ENCODE data around the gene PRR15L. TPM values are rescaled to one million over a fixed set of nuclear protein-coding genes. Genes with fewer than 3 reads are reported as not detected.
"Not testable (repeated sequence)": the region's sequence is repeated elsewhere in the genome, so short reads cannot be mapped to it uniquely, and the experiment has no call there.

Gene PRR15L
- total and polyA plus RNA-seq, 2 experiments from 2014 or later, result not detected

- in situ Hi-C loops (cut with MboI), result no loop called here
Observed at GRCh38 chr17:47928415-47928814, 29.3 kb downstream of the PRR15L start.

GRCh38 chr17:47927821-47928400 lies 29.8 kb downstream of the PRR15L start:
- H3F3A ChIP-seq (ENCODE audit: insufficient read depth), result no peaks in the 10 kb centered on the region
- no peaks in the 10 kb centered on the region for H3K9me3 ChIP-seq (ENCODE audit: low read depth)
- TF ChIP-seq EZH2 (IDR thresholded peaks at IDR 0.05; ENCODE audit: insufficient read depth, poor library complexity, severe bottlenecking) (no peak), EZH2phosphoT487 (IDR thresholded peaks at IDR 0.05; ENCODE audit: insufficient read depth, low read depth) (no peak)
- no peaks in the 10 kb centered on the region for H3K4me1 ChIP-seq (ENCODE audit: insufficient read depth)
- no peak overlapping the region for H3K27ac ChIP-seq
- in situ Hi-C loops (cut with MboI), result no loop called here
- 94 to 96% methylated on average over 12 to 19 of the region's 20 CpGs for WGBS, 2 experiments (ENCODE audit: low coverage in 1 of 2, low lambda C conversion rate in 2 of 2, missing lambda C conversion rate in 2 of 2)
- no peak overlapping the region for H3K4me3 ChIP-seq
- H3K9me2 ChIP-seq (ENCODE audit: insufficient read depth), result no peaks in the 10 kb centered on the region
- H3K9ac ChIP-seq, result no peak overlapping the region
- no peak overlapping the region for H3K4me2 ChIP-seq (ENCODE audit: unreplicated experiment)
- H3K36me3 ChIP-seq (ENCODE audit: low read depth), result peaks cover 9% of the 10 kb centered on the region; the same call in 1 of the 2 replicates
- DNase-seq, result no peak
- no peaks in the 10 kb centered on the region for H3K79me2 ChIP-seq (ENCODE audit: insufficient read depth)
- no peaks in the 10 kb centered on the region for H4K20me1 ChIP-seq (ENCODE audit: insufficient read depth)
- H3K27me3 ChIP-seq (replicated peaks; ENCODE audit: insufficient read depth), result no peaks in the 10 kb centered on the region
- H2AFZ ChIP-seq, result no peak overlapping the region

More at GRCh38 chr17:47928415-47928814, 29.3 kb downstream of the PRR15L start:
- H2AFZ ChIP-seq, result no peak overlapping the region
- H3K9ac ChIP-seq, result no peak overlapping the region
- no peaks in the 10 kb centered on the region for H3F3A ChIP-seq (ENCODE audit: insufficient read depth)
- 72 to 75% methylated on average over 2 of the region's 2 CpGs for WGBS, 2 experiments (ENCODE audit: low coverage in 1 of 2, low lambda C conversion rate in 2 of 2, missing lambda C conversion rate in 2 of 2)
- DNase-seq, result no peak
- no peaks in the 10 kb centered on the region for H3K9me3 ChIP-seq (ENCODE audit: low read depth)
- H3K27me3 ChIP-seq (replicated peaks; ENCODE audit: insufficient read depth), result no peaks in the 10 kb centered on the region
- TF ChIP-seq EZH2phosphoT487 (IDR thresholded peaks at IDR 0.05; ENCODE audit: insufficient read depth, low read depth) (no peak), EZH2 (IDR thresholded peaks at IDR 0.05; ENCODE audit: insufficient read depth, poor library complexity, severe bottlenecking) (no peak)
- H3K4me1 ChIP-seq (ENCODE audit: insufficient read depth), result no peaks in the 10 kb centered on the region
- peaks cover 9% of the 10 kb centered on the region; the same call in 1 of the 2 replicates for H3K36me3 ChIP-seq (ENCODE audit: low read depth)
- no peaks in the 10 kb centered on the region for H3K9me2 ChIP-seq (ENCODE audit: insufficient read depth)
- no peak overlapping the region for H3K4me3 ChIP-seq
- no peak overlapping the region for H3K4me2 ChIP-seq (ENCODE audit: unreplicated experiment)
- no peak overlapping the region for H3K27ac ChIP-seq
- no peaks in the 10 kb centered on the region for H4K20me1 ChIP-seq (ENCODE audit: insufficient read depth)
- no peaks in the 10 kb centered on the region for H3K79me2 ChIP-seq (ENCODE audit: insufficient read depth)

DNA sequence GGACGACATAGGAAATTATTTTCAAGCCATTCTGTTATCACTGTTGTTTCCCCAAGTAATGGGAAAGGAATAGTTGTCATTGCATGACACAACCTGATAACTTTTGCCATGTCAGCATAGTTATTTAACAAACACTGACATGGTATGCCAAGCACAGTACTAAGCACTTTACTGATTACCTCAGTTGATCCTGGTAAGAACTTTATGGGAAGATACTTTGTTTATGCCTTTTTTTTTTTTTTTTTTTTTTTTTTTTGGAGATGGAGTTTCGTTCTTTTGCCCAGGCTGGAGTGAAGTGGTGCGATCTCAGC lies 32.0 kb downstream of the PRR15L start:
- no peak for DNase-seq
- no peaks in the 10 kb centered on the region for H3K79me2 ChIP-seq (ENCODE audit: insufficient read depth)
- 90 to 93% methylated on average over 3 of the region's 3 CpGs for WGBS, 2 experiments (ENCODE audit: low coverage in 1 of 2, low lambda C conversion rate in 2 of 2, missing lambda C conversion rate in 2 of 2)
- H3K27ac ChIP-seq, result no peak overlapping the region
- peaks cover 9% of the 10 kb centered on the region; the same call in 1 of the 2 replicates for H3K36me3 ChIP-seq (ENCODE audit: low read depth)
- no peaks in the 10 kb centered on the region for H3K9me2 ChIP-seq (ENCODE audit: insufficient read depth)
- in situ Hi-C loops (cut with MboI), result no loop called here
- H3K4me1 ChIP-seq (ENCODE audit: insufficient read depth), result no peaks in the 10 kb centered on the region
- H3K4me3 ChIP-seq, result no peak overlapping the region
- no peaks in the 10 kb centered on the region for H4K20me1 ChIP-seq (ENCODE audit: insufficient read depth)
- H3K9me3 ChIP-seq (ENCODE audit: low read depth), result no peaks in the 10 kb centered on the region
- H3K4me2 ChIP-seq (ENCODE audit: unreplicated experiment), result no peak overlapping the region
- no peaks in the 10 kb centered on the region for H3K27me3 ChIP-seq (replicated peaks; ENCODE audit: insufficient read depth)
- H3F3A ChIP-seq (ENCODE audit: insufficient read depth), result no peaks in the 10 kb centered on the region
- no peak overlapping the region for H2AFZ ChIP-seq
- H3K9ac ChIP-seq, result no peak overlapping the region
- TF ChIP-seq EZH2phosphoT487 (IDR thresholded peaks at IDR 0.05; ENCODE audit: insufficient read depth, low read depth) (no peak), EZH2 (IDR thresholded peaks at IDR 0.05; ENCODE audit: insufficient read depth, poor library complexity, severe bottlenecking) (no peak)

GRCh38 chr17:47924785-47925677 lies 32.7 kb downstream of the PRR15L start:
- H3K27me3 ChIP-seq (replicated peaks; ENCODE audit: insufficient read depth), result no peaks in the 10 kb centered on the region
- H3K4me1 ChIP-seq (ENCODE audit: insufficient read depth), result no peaks in the 10 kb centered on the region
- no peak for TF ChIP-seq EZH2 (IDR thresholded peaks at IDR 0.05; ENCODE audit: insufficient read depth, poor library complexity, severe bottlenecking)
- TF ChIP-seq EZH2phosphoT487 (IDR thresholded peaks at IDR 0.05; ENCODE audit: insufficient read depth, low read depth), result no peak
- no peak overlapping the region for H3K27ac ChIP-seq
- H3K4me2 ChIP-seq (ENCODE audit: unreplicated experiment), result no peak overlapping the region
- H3K9me2 ChIP-seq (ENCODE audit: insufficient read depth), result no peaks in the 10 kb centered on the region
- no peaks in the 10 kb centered on the region for H3K79me2 ChIP-seq (ENCODE audit: insufficient read depth)
- H3F3A ChIP-seq (ENCODE audit: insufficient read depth), result no peaks in the 10 kb centered on the region
- H3K9me3 ChIP-seq (ENCODE audit: low read depth), result no peaks in the 10 kb centered on the region
- H3K36me3 ChIP-seq (ENCODE audit: low read depth), result peaks cover 9% of the 10 kb centered on the region; the same call in 1 of the 2 replicates
- H4K20me1 ChIP-seq (ENCODE audit: insufficient read depth), result no peaks in the 10 kb centered on the region
- no peak overlapping the region for H2AFZ ChIP-seq
- 86 to 89% methylated on average over 23 of the region's 23 CpGs for WGBS, 2 experiments (ENCODE audit: low coverage in 1 of 2, low lambda C conversion rate in 2 of 2, missing lambda C conversion rate in 2 of 2)
- H3K9ac ChIP-seq, result no peak overlapping the region
- no peak for DNase-seq
- no peak overlapping the region for H3K4me3 ChIP-seq
- in situ Hi-C loops (cut with MboI), result no loop called here

- H3K27me3 ChIP-seq (replicated peaks; ENCODE audit: insufficient read depth); H3K79me2 ChIP-seq (ENCODE audit: insufficient read depth); H3K27ac ChIP-seq; H3K4me1 ChIP-seq (ENCODE audit: insufficient read depth); DNase-seq; H3K4me2 ChIP-seq (ENCODE audit: unreplicated experiment); H3K9me3 ChIP-seq (ENCODE audit: low read depth); H3K4me3 ChIP-seq; H2AFZ ChIP-seq; in situ Hi-C loops (cut with MboI); H3K9me2 ChIP-seq (ENCODE audit: insufficient read depth); H4K20me1 ChIP-seq (ENCODE audit: insufficient read depth); H3F3A ChIP-seq (ENCODE audit: insufficient read depth); H3K9ac ChIP-seq; H3K36me3 ChIP-seq (ENCODE audit: low read depth): not testable (repeated sequence)
- WGBS, 2 experiments (ENCODE audit: low coverage in 1 of 2, low lambda C conversion rate in 2 of 2, missing lambda C conversion rate in 2 of 2), result 96% methylated on average over 14 of the region's 14 CpGs
Observed at GRCh38 chr17:47919889-47920288, 37.8 kb downstream of the PRR15L start.

All from GM23248 (cell line).